ENCODE measurements around the gene INTS11. TPM values are rescaled to one million over a fixed set of nuclear protein-coding genes. Genes with fewer than 3 reads are reported as not detected.

Gene INTS11
- polyA plus RNA-seq, 1 donor (not counting 4 experiments of a cell fraction or from before 2014, with no cell fraction given) = 70.4 TPM

DNA sequence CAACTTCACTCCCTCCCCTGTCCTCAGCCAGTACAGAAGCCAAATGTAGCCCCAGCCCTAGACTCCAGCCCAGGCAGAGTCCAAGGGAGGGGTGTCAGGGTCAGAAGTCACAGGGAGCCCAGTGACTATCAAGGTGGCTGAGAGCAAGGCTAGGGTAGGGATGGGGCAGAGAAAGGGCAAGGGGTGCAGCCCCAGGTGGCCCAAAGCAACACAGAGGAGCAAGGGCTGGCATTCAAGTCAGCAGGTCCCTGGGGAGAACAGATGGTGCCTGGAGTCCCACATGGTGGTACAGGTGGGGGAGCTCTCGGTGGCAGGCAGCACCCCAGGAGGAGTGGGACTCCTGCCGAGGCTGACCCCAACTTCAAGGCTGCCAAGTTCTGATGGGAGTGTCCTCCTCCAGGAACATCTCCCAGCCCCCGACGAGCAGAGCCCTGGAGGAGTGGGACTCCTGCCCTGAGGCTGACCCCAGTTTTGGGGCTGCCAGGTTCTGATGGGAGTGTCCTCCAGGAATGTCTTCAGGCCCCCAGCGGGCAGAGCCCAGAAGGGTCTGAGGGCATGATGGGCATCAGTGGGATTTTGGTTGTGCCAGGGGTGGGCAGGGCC lies 28.4 kb upstream of the INTS11 start:
- H2AFZ ChIP-seq (ENCODE audit: control insufficient read depth, low read length) = no peak overlapping the region
- no peak overlapping the region for H3K4me3 ChIP-seq (ENCODE audit: control insufficient read depth in 2 of 3, extremely low read depth in 1 of 3, insufficient read depth in 2 of 3, low read depth in 1 of 3, low read length in 3 of 3)
- no peaks in the 10 kb centered on the region for H3K36me3 ChIP-seq (ENCODE audit: control insufficient read depth in 2 of 2, extremely low read depth in 1 of 2, insufficient read depth in 2 of 2, low read length in 2 of 2)
- TF ChIP-seq CTCF (optimal IDR thresholded peaks at IDR 0.05 in 1 of 3, IDR thresholded peaks at IDR 0.05 in 1 of 3, conservative IDR thresholded peaks at IDR 0.05 in 1 of 3; ENCODE audit: extremely low read depth in 1 of 3, insufficient read depth in 2 of 3, low read length in 3 of 3) (no peak), EZH2 (IDR thresholded peaks at IDR 0.05; ENCODE audit: low read length) (no peak)
- FAIRE-seq (no peak), DNase-seq (ENCODE audit: low read depth, low spot score) (no peak)
- no peaks in the 10 kb centered on the region for H3K9me3 ChIP-seq (ENCODE audit: control insufficient read depth, low read depth, low read length)
- peaks cover 10% of the 10 kb centered on the region for H3K79me2 ChIP-seq (ENCODE audit: control insufficient read depth, insufficient read depth, low read length)
- no peaks in the 10 kb centered on the region for H4K20me1 ChIP-seq (ENCODE audit: control insufficient read depth, extremely low read depth, insufficient read depth, low read length)
- H3K27me3 ChIP-seq (ENCODE audit: control insufficient read depth, extremely low read depth, insufficient read depth, low read length) = peaks cover 8% of the 10 kb centered on the region
- no peaks in the 10 kb centered on the region for H3K9me1 ChIP-seq (ENCODE audit: control insufficient read depth, extremely low read depth, insufficient read depth, low read length)
- dilution Hi-C loops (cut with MboI; ENCODE audit: extremely low pct_ligation_motif_present, low sequenced_read_pairs) = no loop called here
- no peak overlapping the region for H3K9ac ChIP-seq (ENCODE audit: control insufficient read depth, extremely low read depth, insufficient read depth, low read length)
- peaks cover 6% of the 10 kb centered on the region for H3K4me1 ChIP-seq (ENCODE audit: control insufficient read depth, extremely low read depth, insufficient read depth, low read length)
- H3K4me2 ChIP-seq (ENCODE audit: control insufficient read depth, extremely low read depth, insufficient read depth, low read depth, low read length) = no peak overlapping the region
- no peak overlapping the region for H3K27ac ChIP-seq (ENCODE audit: control insufficient read depth, insufficient read depth, low read length)

DNA sequence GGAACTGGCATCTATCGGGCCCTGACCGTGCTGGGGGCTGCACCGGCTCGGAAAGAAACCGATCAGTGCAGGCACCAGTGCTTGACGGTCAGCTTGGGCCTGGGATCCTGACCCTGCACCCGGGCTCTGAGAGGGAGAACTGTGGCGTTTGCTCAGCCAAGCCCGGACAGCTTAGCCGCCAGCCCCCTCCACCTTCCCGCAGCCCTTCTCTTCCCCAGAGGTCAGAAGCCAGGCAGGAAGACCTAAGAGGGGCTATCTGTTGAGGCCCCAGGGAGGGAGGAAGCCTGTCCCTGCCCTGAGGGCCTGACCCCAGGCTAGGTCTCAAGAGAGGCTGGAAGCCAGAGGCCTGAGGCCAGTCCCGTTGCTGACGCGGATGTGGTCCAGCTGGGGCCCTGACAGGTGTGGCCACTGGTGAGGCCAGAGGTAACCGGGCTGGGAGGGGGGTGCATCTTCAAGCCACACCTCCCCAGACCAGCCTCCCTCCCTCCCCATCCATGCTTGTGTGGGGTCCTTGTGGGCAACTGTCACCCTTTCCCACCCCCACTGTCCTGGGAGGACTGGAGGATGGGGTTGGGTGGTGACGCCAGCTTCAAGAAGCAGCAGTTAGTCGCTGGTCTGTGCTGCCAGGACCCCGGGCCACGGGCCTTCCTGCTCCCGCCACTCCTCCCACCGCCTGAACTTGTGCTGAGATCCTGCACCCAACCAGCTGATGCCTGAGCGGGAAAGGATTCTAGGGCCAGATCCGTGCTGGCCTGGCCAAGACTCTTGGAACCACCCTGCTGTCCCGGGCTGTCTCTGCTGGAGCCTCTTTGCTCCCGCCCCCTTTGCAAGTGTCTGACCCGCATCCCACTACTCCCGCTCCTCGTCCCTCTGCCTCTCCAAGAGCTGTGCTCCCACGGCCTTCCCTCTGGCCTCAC lies 27.3 kb upstream of the INTS11 start:
- Histone ChIP-seq H3K4me1 (ENCODE audit: control insufficient read depth, extremely low read depth, insufficient read depth, low read length) (peaks cover 15% of the 10 kb centered on the region), H3K27ac (ENCODE audit: control insufficient read depth, insufficient read depth, low read length) (no peak overlapping the region), H3K9me1 (ENCODE audit: control insufficient read depth, extremely low read depth, insufficient read depth, low read length) (no peaks in the 10 kb centered on the region), H3K27me3 (ENCODE audit: control insufficient read depth, extremely low read depth, insufficient read depth, low read length) (peaks cover 8% of the 10 kb centered on the region), H3K9me3 (ENCODE audit: control insufficient read depth, low read depth, low read length) (no peaks in the 10 kb centered on the region), H3K4me2 (ENCODE audit: control insufficient read depth, extremely low read depth, insufficient read depth, low read depth, low read length) (peak overlapping the region; percentile 37), H3K36me3 (ENCODE audit: control insufficient read depth in 2 of 2, extremely low read depth in 1 of 2, insufficient read depth in 2 of 2, low read length in 2 of 2) (no peaks in the 10 kb centered on the region), H3K9ac (ENCODE audit: control insufficient read depth, extremely low read depth, insufficient read depth, low read length) (no peak overlapping the region), H3K4me3 (ENCODE audit: control insufficient read depth in 2 of 3, extremely low read depth in 1 of 3, insufficient read depth in 2 of 3, low read depth in 1 of 3, low read length in 3 of 3) (no peak overlapping the region), H3K79me2 (ENCODE audit: control insufficient read depth, insufficient read depth, low read length) (peaks cover 21% of the 10 kb centered on the region), H2AFZ (ENCODE audit: control insufficient read depth, low read length) (no peak overlapping the region), H4K20me1 (ENCODE audit: control insufficient read depth, extremely low read depth, insufficient read depth, low read length) (no peaks in the 10 kb centered on the region)
- dilution Hi-C loops (cut with MboI; ENCODE audit: extremely low pct_ligation_motif_present, low sequenced_read_pairs) = no loop called here
- TF ChIP-seq CTCF (optimal IDR thresholded peaks at IDR 0.05 in 1 of 3, IDR thresholded peaks at IDR 0.05 in 1 of 3, conservative IDR thresholded peaks at IDR 0.05 in 1 of 3; ENCODE audit: extremely low read depth in 1 of 3, insufficient read depth in 2 of 3, low read length in 3 of 3) (no peak), EZH2 (IDR thresholded peaks at IDR 0.05; ENCODE audit: low read length) (no peak)
- DNase-seq (ENCODE audit: low read depth, low spot score) (no peak), FAIRE-seq (no peak)
